GM23338 (cell line): ENCODE measurements around the gene KIF3B. TPM values are rescaled to one million over a fixed set of nuclear protein-coding genes. Genes with fewer than 3 reads are reported as not detected.

ENCODE experiments used
- ATAC-seq: fragments of 200-7000 bp; cut with Tn5 transposase; 3 replicates; pipeline ENCODE4 v1.9.1; 2020
- DNase-seq: peaks from one replicate; pipeline ENCODE4 v3.0.0-alpha.2; 2015; ENCODE audit warnings: low spot score
- H2AFZ ChIP-seq: fragments of 200-600 bp; sonication (generic); 2 replicates; pipeline ENCODE4 v1.8.0; 2016; ENCODE audit warnings: antibody characterized with exemption, mild to moderate bottlenecking, moderate library complexity
- H3F3A ChIP-seq: fragments of 200-600 bp; sonication (generic); replicated peaks from 2 replicates; pipeline ENCODE4 v1.8.0; 2017; ENCODE audit warnings: antibody characterized with exemption, mixed run types, low read depth
- H3K27ac ChIP-seq: fragments of 200-600 bp; sonication (generic); 2 replicates; pipeline ENCODE4 v1.6.1; 2016; ENCODE audit warnings: low read depth
- H3K27me3 ChIP-seq: fragments of 200-600 bp; sonication (generic); 2 replicates; pipeline ENCODE4 v1.8.0; 2016; ENCODE audit warnings: mild to moderate bottlenecking, mixed run types, moderate library complexity; ENCODE audit not compliant: insufficient read depth
- H3K36me3 ChIP-seq: fragments of 200-600 bp; sonication (generic); 2 replicates; pipeline ENCODE4 v1.8.0; 2016; ENCODE audit warnings: mild to moderate bottlenecking; ENCODE audit not compliant: insufficient read depth
- H3K4me1 ChIP-seq: fragments of 200-600 bp; sonication (generic); 2 replicates; pipeline ENCODE4 v1.8.0; 2016; ENCODE audit warnings: mild to moderate bottlenecking, moderate library complexity; ENCODE audit not compliant: insufficient read depth
- H3K4me2 ChIP-seq: fragments of 200-600 bp; sonication (generic); 2 replicates; pipeline ENCODE4 v1.7.1; 2017; ENCODE audit warnings: mixed run types
- H3K4me3 ChIP-seq: fragments of 200-600 bp; sonication (generic); 2 replicates; pipeline ENCODE4 v1.6.1; 2016; ENCODE audit warnings: mixed run types
- H3K79me2 ChIP-seq: fragments of 200-600 bp; sonication (generic); replicated peaks from 2 replicates; pipeline ENCODE4 v1.8.0; 2017; ENCODE audit warnings: mild to moderate bottlenecking; ENCODE audit not compliant: insufficient read depth
- H3K9me2 ChIP-seq: fragments of 200-600 bp; sonication (generic); 2 replicates; pipeline ENCODE4 v1.8.0; 2017; ENCODE audit not compliant: insufficient read depth
- H4K20me1 ChIP-seq: fragments of 200-600 bp; sonication (generic); replicated peaks from 2 replicates; pipeline ENCODE4 v1.8.0; 2017; ENCODE audit warnings: mild to moderate bottlenecking; ENCODE audit not compliant: insufficient read depth
- H3K27ac Mint-ChIP-seq: 2 replicates; pipeline ENCODE4 v1.8.0; 2020; ENCODE audit warnings: inconsistent platforms, mild to moderate bottlenecking, moderate library complexity, mixed read lengths
- H3K27me3 Mint-ChIP-seq: 3 replicates; pipeline ENCODE4 v1.8.0; 2022; ENCODE audit warnings: low read depth, mild to moderate bottlenecking, moderate library complexity, mixed read lengths, inconsistent platforms; ENCODE audit not compliant: insufficient read depth, poor library complexity
- H3K36me3 Mint-ChIP-seq: 3 replicates; pipeline ENCODE4 v1.8.0; 2021; ENCODE audit warnings: low read depth, mild to moderate bottlenecking, inconsistent platforms, moderate library complexity, mixed read lengths
- H3K4me1 Mint-ChIP-seq: 3 replicates; pipeline ENCODE4 v1.8.0; 2020; ENCODE audit warnings: mild to moderate bottlenecking, inconsistent platforms, mixed read lengths
- H3K4me3 Mint-ChIP-seq: 3 replicates; pipeline ENCODE4 v1.8.0; 2021; ENCODE audit warnings: moderate library complexity, mild to moderate bottlenecking, inconsistent platforms, mixed read lengths
- H3K9me3 Mint-ChIP-seq: 3 replicates; pipeline ENCODE4 v1.8.0; 2020; ENCODE audit warnings: moderate library complexity, mild to moderate bottlenecking, inconsistent platforms, mixed read lengths
- CREB1 ChIP-seq: fragments of 250-450 bp; sonication (Bioruptor Pico); IDR thresholded peaks from 2 replicates; pipeline ENCODE4 v1.5.0; 2020; ENCODE audit warnings: low read depth, mild to moderate bottlenecking, moderate library complexity
- EZH2 ChIP-seq: fragments of 200-600 bp; sonication (generic); IDR thresholded peaks from one replicate; pipeline ENCODE4 v1.8.0; 2017; ENCODE audit warnings: antibody characterized with exemption, mild to moderate bottlenecking, low read depth; ENCODE audit not compliant: unreplicated experiment
- EZH2phosphoT487 ChIP-seq: fragments of 200-600 bp; sonication (generic); IDR thresholded peaks from one replicate; pipeline ENCODE4 v1.8.1; 2018; ENCODE audit warnings: antibody characterized with exemption; ENCODE audit not compliant: unreplicated experiment
- NANOG ChIP-seq: IDR thresholded peaks from 2 replicates; pipeline ENCODE4 v1.6.1; 2016; ENCODE audit warnings: antibody characterized with exemption, borderline replicate concordance
- POLR2AphosphoS5 ChIP-seq: IDR thresholded peaks from 2 replicates; pipeline ENCODE4 v1.6.1; 2016; ENCODE audit warnings: antibody characterized with exemption, low read depth
- STAT1 ChIP-seq: IDR thresholded peaks from one replicate; pipeline ENCODE4 v1.6.1; 2016; ENCODE audit warnings: antibody characterized with exemption; ENCODE audit not compliant: unreplicated experiment
- ZNF114 ChIP-seq: fragments of 250-450 bp; sonication (Bioruptor Pico); IDR thresholded peaks from 2 replicates; pipeline ENCODE4 v1.5.0; 2020; ENCODE audit warnings: mild to moderate bottlenecking, moderate library complexity
- polyA plus RNA-seq: library from polyadenylated mRNA; unstranded; fragments of >200 nt; fragmentation: Nextera tagmentation; extraction: Ambion mirVana; gene quantifications from 2 replicates; pipeline ENCODE4 v1.2.1, GENCODE V29; 2016
- total RNA-seq: library from RNA; depleted of rRNA; stranded (reverse); fragments of >200 nt; shearing (Covaris generic); gene quantifications from 2 replicates; pipeline ENCODE4 v1.2.3, GENCODE V29; 2014
- TF ChIP-seq, protein P1 (sequence below), 2 experiments: fragments of 200-600 bp in 1 of 2; sonication (generic) in 1 of 2; conservative IDR thresholded peaks; 2 replicates each; pipeline versions ENCODE4 v1.5.1 to v1.6.1; 2016 to 2017; ENCODE audit warnings: antibody characterized with exemption in 2 of 2, low read depth in 2 of 2, mild to moderate bottlenecking in 2 of 2, moderate library complexity in 1 of 2
- TF ChIP-seq, protein P2 (sequence below): IDR thresholded peaks from 2 replicates; pipeline ENCODE4 v1.6.1; 2016; ENCODE audit warnings: antibody characterized with exemption
- TF ChIP-seq, protein P3 (sequence below): fragments of 250-450 bp; sonication (Bioruptor Pico); IDR thresholded peaks from 2 replicates; pipeline ENCODE4 v1.5.0; 2020; ENCODE audit warnings: mild to moderate bottlenecking, moderate library complexity

The KIF3B gene
- total and polyA plus RNA-seq, 2 experiments from 2014 or later = 6.1 to 22.8 TPM

DNA sequence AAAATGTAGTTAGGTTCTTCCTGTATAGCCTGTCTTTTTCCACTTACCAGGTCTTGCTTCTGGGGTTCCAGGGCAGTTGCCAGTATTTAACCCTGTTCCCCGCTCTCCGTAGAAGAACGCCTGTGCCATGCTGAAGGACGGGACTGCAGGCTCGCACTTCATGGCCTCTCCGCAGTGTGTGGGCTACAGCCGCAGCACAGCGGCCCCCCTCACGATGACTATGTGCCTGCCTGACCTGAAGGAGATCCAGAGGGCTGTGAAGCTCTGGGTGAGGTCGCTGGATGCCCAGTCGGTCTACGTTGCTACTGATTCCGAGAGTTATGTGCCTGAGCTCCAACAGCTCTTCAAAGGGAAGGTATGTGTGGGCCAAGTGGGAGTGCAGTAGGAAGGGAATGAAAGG is 46.7 kb upstream of the KIF3B start (continued):
- TF ChIP-seq, protein P1, sequence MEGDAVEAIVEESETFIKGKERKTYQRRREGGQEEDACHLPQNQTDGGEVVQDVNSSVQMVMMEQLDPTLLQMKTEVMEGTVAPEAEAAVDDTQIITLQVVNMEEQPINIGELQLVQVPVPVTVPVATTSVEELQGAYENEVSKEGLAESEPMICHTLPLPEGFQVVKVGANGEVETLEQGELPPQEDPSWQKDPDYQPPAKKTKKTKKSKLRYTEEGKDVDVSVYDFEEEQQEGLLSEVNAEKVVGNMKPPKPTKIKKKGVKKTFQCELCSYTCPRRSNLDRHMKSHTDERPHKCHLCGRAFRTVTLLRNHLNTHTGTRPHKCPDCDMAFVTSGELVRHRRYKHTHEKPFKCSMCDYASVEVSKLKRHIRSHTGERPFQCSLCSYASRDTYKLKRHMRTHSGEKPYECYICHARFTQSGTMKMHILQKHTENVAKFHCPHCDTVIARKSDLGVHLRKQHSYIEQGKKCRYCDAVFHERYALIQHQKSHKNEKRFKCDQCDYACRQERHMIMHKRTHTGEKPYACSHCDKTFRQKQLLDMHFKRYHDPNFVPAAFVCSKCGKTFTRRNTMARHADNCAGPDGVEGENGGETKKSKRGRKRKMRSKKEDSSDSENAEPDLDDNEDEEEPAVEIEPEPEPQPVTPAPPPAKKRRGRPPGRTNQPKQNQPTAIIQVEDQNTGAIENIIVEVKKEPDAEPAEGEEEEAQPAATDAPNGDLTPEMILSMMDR (conservative IDR thresholded peaks at IDR 0.05; ENCODE audit: low read depth in 2 of 2) = no peak
- TF ChIP-seq ZNF114 (CRISPR knock-in tag) = no peak

DNA sequence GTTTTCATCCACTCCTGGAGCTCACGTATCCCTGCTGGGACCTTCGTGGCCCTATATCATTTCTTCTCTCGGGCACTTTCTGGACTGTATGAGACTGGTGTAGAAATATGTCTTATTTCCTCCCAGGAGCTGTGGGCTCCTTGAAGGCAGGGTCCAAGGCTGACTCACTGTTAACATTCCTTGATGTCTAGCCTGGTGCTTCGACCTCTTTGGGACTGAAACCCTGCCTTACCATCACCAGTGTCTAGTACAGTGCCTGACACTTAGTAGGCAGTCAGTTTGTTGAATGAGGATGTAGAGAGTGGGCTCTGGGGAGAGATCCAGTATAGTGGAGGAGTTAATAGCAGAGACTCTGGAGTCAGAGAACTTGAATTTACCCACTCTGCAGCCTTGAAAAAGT is 46.2 kb upstream of the KIF3B start:
- Mint-ChIP-seq H3K27me3 (no peaks in the 10 kb centered on the region), H3K9me3 (no peaks in the 10 kb centered on the region), H3K4me1 (no peaks in the 10 kb centered on the region), H3K4me3 (no peak overlapping the region), H3K27ac (no peak overlapping the region), H3K36me3 (peaks cover 56% of the 10 kb centered on the region)
- no peak for DNase-seq
- no peak overlapping the region for H2AFZ ChIP-seq
- no peaks in the 10 kb centered on the region for H3K9me2 ChIP-seq
- H4K20me1 ChIP-seq = peaks cover 19% of the 10 kb centered on the region
- no peak for ATAC-seq
- no peak overlapping the region for H3K27ac ChIP-seq
- H3K4me1 ChIP-seq = no peaks in the 10 kb centered on the region
- TF ChIP-seq EZH2 (no peak), POLR2AphosphoS5 (no peak), CREB1 (CRISPR knock-in tag) (no peak), STAT1 (no peak), EZH2phosphoT487 (no peak), NANOG (no peak)
- TF ChIP-seq, protein P2, sequence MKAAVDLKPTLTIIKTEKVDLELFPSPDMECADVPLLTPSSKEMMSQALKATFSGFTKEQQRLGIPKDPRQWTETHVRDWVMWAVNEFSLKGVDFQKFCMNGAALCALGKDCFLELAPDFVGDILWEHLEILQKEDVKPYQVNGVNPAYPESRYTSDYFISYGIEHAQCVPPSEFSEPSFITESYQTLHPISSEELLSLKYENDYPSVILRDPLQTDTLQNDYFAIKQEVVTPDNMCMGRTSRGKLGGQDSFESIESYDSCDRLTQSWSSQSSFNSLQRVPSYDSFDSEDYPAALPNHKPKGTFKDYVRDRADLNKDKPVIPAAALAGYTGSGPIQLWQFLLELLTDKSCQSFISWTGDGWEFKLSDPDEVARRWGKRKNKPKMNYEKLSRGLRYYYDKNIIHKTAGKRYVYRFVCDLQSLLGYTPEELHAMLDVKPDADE = no peak
- TF ChIP-seq, protein P3, sequence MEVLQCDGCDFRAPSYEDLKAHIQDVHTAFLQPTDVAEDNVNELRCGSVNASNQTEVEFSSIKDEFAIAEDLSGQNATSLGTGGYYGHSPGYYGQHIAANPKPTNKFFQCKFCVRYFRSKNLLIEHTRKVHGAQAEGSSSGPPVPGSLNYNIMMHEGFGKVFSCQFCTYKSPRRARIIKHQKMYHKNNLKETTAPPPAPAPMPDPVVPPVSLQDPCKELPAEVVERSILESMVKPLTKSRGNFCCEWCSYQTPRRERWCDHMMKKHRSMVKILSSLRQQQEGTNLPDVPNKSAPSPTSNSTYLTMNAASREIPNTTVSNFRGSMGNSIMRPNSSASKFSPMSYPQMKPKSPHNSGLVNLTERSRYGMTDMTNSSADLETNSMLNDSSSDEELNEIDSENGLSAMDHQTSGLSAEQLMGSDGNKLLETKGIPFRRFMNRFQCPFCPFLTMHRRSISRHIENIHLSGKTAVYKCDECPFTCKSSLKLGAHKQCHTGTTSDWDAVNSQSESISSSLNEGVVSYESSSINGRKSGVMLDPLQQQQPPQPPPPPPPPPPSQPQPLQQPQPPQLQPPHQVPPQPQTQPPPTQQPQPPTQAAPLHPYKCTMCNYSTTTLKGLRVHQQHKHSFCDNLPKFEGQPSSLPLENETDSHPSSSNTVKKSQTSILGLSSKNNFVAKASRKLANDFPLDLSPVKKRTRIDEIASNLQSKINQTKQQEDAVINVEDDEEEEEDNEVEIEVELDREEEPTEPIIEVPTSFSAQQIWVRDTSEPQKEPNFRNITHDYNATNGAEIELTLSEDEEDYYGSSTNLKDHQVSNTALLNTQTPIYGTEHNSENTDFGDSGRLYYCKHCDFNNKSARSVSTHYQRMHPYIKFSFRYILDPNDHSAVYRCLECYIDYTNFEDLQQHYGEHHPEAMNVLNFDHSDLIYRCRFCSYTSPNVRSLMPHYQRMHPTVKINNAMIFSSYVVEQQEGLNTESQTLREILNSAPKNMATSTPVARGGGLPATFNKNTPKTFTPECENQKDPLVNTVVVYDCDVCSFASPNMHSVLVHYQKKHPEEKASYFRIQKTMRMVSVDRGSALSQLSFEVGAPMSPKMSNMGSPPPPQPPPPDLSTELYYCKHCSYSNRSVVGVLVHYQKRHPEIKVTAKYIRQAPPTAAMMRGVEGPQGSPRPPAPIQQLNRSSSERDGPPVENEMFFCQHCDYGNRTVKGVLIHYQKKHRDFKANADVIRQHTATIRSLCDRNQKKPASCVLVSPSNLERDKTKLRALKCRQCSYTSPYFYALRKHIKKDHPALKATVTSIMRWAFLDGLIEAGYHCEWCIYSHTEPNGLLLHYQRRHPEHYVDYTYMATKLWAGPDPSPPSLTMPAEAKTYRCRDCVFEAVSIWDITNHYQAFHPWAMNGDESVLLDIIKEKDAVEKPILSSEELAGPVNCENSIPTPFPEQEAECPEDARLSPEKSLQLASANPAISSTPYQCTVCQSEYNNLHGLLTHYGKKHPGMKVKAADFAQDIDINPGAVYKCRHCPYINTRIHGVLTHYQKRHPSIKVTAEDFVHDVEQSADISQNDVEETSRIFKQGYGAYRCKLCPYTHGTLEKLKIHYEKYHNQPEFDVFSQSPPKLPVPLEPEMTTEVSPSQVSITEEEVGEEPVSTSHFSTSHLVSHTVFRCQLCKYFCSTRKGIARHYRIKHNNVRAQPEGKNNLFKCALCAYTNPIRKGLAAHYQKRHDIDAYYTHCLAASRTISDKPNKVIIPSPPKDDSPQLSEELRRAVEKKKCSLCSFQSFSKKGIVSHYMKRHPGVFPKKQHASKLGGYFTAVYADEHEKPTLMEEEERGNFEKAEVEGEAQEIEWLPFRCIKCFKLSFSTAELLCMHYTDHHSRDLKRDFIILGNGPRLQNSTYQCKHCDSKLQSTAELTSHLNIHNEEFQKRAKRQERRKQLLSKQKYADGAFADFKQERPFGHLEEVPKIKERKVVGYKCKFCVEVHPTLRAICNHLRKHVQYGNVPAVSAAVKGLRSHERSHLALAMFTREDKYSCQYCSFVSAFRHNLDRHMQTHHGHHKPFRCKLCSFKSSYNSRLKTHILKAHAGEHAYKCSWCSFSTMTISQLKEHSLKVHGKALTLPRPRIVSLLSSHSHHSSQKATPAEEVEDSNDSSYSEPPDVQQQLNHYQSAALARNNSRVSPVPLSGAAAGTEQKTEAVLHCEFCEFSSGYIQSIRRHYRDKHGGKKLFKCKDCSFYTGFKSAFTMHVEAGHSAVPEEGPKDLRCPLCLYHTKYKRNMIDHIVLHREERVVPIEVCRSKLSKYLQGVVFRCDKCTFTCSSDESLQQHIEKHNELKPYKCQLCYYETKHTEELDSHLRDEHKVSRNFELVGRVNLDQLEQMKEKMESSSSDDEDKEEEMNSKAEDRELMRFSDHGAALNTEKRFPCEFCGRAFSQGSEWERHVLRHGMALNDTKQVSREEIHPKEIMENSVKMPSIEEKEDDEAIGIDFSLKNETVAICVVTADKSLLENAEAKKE (CRISPR knock-in tag) = no peak
- no peaks in the 10 kb centered on the region for H3K79me2 ChIP-seq
- H3K36me3 ChIP-seq = peaks cover 43% of the 10 kb centered on the region
- H3K27me3 ChIP-seq = no peaks in the 10 kb centered on the region
- H3K4me3 ChIP-seq = no peak overlapping the region
- 0 out of 2 replicates have a peak, but pooled peaks cover 4% of the 10 kb centered on the region for H3F3A ChIP-seq
- no peak overlapping the region for H3K4me2 ChIP-seq
